ENCODE measurements around the gene DHCR24.
"Not testable (repeated sequence)": the region's sequence is repeated elsewhere in the genome, so short reads cannot be mapped to it uniquely, and the experiment has no call there.

The DHCR24 gene

DNA sequence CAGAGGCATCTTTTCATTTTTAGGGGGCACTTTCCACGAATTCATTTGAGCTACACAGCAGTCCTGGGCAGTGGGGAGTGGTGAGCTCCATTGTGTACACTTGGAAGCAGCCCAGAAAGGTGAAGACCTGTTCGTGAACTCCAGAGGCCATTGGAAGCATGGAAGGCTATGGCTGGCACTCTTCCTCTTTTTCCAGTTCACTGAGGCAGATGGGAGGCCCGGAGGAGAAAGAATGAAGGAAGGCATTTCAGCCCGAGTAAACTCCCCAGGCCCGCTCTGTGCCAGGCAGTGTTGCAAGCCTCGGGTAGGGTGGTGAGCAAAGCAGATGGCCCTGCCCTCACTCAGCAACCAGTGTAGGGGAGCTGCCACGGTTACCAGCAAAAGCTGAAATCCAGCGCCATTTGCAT is 673 bp upstream of the DHCR24 start:
- DNase-seq (ENCODE audit: low spot score) = no peak

DNA sequence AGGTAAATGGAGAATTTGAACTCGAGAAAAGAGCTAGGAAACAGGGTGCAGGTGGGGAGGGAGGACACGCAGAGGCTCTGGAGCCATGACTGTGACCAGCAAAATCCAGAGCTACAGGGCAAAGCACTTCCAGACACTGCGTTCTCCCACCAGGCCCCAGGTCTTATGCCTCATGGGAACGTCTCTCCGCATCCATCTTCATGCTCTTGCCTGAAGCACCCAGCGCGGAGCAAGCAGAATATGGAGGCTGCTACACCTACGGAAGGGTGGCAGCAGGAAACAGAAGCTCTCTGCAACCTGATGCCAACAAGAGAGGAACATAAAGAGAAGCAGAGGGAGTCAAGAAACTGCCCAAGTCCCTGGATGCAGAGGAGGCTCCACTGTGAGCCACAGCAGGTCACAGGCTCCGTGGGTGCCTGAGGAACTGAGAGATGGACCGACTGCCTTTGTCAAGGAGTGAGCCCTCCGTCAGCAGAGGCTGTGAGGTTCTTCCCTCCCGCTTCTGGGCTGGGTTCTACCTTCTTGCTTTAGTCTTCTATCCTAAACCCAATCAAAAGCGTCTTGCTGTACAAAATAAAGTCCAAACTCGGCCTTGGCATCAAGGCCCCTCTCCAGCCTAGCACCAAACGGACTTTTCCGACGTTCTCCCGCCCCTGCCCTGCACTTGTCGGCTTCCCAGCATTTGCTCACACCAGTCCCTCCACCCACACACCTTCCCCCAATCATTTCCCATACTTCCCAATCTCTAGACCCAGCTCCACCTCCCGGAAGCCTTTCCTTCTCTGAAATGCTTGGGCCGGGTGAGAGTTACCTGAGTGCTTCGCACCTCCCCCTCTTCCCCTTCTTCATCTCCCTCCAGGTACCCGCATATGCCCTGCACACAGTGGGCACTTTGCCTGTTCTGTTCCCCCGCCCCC is 930 bp downstream of the DHCR24 start:
- DNase-seq (ENCODE audit: low spot score) = no peak

DNA sequence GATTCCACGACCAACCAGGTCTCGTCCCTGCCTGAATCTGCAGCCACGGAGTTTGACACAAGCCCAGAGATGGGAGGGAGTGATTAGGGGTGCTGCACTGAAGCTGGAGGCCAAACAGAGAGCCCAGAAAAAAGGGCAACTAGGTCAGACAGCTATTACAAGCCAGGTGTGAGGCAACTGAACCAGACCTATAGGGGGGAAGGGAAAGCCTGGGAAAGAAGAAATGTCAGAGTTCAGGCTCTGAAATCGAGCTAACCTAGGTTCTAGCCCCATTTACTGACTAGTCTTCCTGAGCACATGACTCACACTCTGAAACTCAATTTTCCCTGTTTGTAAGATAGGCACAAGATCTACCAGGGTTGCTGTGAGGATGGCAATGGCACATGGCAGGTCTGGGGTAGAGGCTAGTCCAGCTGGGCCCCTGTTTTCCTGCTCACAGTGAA is 1.7 kb downstream of the DHCR24 start:
- DNase-seq (ENCODE audit: low spot score) = no peak

DNA sequence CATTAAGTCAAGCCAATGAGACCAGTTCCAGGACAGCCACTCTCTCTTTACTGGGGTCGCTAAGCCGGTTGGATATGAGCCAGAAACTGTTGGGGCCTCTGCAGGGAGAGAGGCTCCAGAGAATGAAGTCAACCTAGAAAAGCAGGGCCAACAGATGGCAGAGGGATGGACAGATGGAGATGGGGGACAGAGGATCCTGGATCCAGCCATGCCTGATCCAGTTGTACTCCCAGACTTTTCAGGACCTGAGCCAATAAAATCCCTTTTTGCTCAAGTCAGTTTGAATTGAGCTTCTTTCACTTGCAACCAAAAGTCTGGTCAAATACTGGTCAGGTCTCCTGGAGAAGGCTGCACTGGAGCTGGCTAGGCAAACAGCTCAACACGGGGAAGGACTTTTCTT is 2.2 kb downstream of the DHCR24 start:
- no peak for DNase-seq (ENCODE audit: low spot score)

DNA sequence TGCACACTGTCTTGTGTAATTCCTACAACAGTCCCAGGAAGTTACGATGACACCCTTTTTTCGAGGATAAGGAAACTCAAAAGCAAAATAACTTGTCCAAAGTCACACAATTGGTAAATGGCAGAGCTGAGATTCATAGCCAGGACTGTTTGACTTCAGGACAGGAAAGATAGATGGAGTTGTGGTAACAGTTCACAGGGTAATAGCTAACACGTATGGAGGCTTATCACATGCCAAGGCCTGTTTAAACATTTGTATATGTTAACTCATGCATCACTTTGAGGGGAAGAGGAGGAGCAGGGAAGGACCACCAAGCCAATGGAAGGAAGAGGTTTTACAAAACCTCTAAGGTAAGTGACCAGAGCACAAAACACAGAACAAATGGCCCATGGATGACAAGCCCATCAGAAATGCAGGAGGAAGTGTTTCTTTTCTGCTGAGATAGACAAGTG is 2.8 kb downstream of the DHCR24 start:
- no peak for DNase-seq (ENCODE audit: low spot score)

DNA sequence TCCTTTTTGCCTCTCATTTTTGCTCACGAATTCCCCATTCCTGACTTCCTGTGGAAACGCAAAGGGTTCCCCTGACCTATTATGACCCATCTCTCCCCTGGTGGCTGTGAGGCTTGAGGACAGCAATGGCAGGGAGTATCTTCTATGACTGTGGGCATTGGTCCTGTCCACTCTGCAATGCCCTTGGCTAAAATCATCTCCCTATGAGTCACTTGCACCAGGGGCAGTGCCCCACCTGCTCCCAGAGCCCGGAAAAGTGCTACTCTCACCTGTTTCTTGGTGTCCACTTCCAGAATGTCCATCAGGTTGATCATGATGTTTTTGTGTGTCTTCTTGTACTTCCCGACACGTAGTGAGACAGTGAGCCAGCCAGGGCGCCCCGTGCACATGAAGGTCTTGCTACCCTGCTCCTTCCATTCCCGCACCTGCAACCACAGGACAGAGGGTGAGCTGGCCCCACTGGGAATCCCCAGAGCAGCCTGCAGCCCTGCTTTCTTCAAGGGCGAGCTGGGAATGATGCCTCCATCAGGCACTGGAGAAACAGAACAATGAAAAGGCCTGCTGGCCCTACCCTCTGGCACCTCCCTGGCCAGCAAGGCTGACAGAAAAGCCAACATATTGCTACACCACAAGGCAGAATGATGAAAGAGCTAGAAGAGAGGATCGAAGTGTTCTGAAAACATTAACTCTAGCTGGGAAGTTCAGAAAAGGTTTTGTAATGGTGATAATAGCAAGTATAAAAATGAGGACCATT is 3.5 kb downstream of the DHCR24 start:
- DNase-seq (ENCODE audit: low spot score) = no peak

DNA sequence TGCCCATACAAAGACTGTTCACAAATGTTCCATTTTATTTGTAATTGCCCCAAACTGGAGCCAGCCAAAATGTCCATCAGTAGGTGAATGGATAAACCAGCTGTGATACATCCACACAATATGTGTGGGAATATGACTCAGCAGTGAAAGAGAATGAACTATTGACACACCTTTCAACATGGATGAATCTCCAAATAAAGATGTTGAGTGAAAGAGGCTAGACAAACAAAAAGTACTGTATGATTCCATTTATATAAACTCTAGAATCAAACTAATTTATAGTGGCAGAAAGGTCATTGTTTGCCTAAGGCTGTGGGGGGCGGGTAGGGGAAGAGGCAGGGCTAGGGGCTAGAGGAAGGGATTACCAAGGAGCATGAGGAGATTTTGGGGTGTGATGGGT is 4.5 kb downstream of the DHCR24 start:
- DNase-seq (ENCODE audit: low spot score) = no peak

DNA sequence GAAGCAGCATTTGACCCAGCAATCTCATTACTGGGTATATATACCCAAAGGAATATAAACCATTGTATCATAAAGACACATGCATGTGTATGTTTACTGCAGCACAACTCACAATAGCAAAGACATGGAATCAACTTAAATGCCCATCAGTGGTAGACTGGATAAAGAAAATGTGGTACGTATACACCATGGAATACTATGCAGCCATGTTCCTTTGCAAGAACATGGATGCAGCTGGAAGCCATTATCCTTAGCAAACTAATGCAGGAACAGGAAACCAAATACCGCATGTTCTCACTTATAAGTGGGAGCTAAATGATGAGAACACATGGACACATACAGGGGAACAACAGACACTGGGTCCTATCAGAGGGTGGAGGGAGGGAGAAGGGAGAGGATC is 5.4 kb downstream of the DHCR24 start:
- DNase-seq (ENCODE audit: low spot score) = not testable (repeated sequence)

DNA sequence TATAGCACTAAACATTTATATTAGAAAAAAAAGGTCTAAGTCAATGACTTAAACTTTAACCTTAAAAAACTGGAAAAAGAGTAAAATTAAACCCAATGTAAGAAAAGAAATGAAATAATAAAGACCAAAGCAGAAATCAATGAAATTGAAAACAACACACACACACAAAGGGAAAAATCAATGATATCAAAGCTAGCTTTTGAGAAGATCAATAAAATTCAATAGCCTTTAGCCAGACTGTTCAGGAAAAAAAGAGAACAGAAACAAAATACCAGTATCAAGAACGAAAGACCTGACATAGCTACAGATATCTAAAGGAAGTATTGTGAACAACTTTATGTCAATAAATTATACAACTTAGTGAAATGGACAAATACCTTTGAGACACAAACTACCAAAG is 7.1 kb downstream of the DHCR24 start:
- no peak for DNase-seq (ENCODE audit: low spot score)

DNA sequence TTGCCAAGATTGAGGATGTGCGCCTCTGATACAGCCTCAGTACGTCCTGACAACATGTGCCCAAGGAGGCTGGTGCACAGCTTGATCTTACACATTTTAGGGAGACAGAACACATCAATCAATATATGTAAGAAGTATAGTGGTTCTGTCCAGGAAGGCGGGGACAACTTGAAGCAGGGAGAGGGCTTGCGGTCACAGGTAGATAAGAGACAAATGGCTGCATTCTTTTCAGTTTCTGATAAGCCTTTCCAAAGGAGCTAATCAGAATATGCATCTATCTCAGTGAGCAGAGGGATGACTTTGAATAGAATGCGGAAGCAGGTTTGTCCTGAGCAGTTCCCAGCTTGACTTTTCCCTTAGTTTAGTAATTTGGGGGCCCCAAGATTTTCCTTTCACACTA is 10.2 kb downstream of the DHCR24 start:
- no peak for DNase-seq (ENCODE audit: low spot score)

DNA sequence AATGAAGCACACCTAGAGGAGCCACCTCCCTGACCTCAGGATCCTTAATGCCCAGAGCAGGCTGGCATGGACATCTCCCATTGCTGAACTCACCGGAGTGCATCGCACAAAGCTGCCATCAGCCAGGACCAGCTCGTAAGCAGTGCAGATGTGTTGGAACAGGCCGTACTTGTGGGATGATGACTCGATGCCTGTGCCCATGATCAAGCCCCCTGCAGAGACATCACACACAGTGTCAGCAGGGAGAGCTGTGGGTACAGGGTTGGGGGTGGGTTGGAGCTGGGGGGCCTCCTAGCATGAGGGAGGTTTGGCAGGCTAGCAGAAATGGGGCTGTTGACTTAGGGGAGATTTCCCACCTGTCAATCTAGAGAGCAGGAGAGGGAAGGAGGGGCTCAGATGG is 12.0 kb downstream of the DHCR24 start:
- no peak for DNase-seq (ENCODE audit: low spot score)

DNA sequence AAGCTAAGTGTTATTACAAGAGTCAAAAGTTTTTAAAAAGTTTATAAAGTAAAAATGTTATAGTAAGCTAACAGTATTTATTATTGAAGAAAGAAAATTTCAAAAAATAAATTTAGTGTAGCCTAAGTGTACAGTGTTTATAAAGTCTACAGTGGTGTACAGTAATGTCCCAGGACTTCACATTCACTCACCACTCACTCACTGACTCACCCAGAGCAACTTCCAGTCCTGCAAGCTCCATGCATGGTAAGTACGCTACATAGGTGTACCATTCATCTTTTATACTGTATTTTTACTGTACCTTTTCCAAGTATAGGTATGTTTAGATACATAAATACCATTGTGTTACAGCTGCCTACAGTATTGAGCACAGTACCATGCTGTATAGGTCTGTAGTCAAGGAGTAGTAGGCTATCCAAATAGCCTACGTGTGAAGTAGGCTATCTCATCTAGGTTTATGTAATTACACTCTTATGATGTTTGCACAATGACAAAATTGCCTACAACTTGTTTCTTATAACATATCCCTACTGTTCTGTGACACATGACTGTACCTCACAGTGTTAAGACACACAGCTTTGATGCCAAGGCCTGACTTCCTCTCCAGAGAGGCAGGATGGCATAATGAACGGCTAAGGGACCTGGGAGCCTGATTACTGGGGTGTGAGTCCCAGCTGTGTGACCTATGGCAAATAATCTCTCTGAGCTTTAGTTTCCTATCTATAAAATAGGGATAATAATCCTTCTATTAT is 12.7 kb downstream of the DHCR24 start:
- no peak for DNase-seq (ENCODE audit: low spot score)

DNA sequence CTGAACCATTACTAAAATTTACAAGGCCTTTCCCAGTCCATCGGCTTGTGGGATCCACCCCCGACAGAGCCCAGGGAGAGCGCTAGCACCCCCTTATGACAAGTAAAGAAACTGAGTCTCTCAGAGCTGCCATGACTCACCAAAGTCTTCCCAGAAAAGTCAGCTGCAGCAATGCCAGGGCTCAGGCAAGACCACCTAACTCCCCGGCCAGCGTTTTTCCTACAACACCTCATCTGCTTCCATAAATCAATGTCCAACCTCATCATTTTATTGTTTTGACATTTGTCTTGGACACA is 15.0 kb downstream of the DHCR24 start:
- DNase-seq (ENCODE audit: low spot score) = no peak

DNA sequence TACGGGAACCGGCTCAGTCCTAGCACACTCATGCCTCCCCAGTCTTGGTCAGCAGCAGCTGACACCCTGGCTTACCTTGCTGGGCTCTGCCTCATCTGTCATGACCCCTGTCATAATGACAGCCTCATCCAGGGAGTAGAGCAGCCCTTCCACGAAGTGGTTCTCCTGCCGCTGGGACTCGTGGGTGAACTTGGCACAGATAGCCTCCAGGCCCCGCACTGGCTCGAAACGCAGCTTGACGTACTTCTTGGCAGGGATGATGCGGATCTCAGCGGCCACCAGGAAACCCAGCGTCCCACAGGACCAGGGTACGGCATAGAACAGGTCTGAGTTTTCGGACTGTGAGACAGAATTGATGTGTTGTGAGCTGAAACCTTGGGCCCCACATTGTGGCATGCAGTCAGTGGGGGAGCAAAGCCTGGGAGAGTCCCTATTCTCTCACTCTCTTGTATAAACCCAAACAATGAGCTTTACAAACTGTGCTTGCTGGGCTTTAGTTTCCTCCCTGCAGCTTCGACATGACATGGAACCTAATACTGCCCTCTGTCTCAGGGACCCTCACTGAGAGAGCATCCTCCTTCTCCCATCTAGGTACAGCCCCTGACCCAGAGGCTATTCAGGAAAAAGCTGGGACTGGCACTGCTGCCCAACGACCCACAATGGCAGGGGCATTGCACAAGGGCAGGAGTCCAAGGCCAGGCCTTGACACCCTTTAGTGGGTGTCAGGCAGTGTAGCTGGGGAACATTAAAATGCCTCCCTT is 15.5 kb downstream of the DHCR24 start:
- no peak for DNase-seq (ENCODE audit: low spot score)

DNA sequence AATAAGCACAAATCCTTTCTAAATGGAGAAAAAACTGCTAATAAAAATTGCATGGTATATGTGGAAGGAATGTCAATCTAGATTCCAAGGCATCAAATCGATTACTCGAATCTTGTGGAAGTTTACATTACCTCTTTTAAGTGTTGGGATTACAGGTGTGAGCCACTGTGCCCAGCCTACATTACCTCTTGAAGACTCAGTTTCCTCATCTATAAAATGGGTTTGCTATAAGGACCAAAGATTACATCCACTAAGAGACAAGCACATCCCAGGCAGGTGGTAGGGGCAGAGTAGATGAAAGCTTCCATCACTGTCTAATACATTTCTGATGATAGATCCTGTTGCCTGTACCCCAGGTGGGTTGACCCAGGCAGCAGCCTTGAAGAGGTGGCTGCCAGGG is 16.1 kb downstream of the DHCR24 start:
- no peak for DNase-seq (ENCODE audit: low spot score)

DNA sequence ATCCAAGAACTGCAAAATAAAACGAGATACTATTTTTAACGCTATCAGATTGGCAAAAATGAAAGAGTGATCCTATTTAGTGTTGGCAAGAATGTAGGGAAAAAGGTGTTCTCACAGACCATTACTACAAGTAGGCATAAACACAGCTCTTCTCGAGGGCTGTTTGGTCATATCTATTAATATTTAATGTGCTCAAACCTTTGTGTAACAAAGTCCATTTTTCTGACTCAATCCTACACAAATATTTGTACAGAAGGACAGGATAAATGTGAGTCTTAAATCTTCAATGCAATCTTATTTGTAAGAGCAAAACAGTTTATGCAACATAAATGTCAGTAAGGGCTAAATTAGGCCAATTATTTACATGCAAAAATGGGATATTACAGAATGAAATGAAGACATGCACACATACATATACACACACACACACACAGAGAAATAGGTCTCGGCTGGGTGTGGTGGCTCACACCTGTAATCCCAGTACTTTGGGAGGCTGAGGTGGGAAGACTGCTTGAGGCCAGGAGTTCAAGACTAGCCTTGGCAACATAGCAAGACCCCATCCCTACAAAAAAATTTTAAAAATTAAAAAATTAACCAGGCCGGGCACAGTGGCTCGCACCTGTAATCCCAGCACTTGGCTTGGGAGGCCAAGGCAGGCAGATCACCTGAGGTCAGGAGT is 17.7 kb downstream of the DHCR24 start:
- no peak for DNase-seq (ENCODE audit: low spot score)

DNA sequence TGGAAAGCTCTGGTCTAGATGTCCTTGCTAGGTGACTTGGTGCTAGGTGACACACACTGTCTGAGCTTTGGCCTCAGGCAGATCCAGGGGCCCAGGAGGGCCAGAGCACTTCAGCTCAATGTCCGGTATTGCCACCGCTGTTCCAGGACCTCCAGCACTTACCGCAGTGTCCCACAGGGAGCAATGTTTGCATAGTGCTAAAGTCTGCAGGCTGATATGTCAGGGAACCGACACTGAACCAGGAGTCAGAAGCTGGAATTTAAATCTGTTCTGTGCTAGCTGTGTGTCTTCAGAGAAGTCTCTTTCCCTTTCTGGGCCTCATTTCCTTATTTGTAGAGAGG is 19.3 kb downstream of the DHCR24 start:
- no peak for DNase-seq (ENCODE audit: low spot score)

DNA sequence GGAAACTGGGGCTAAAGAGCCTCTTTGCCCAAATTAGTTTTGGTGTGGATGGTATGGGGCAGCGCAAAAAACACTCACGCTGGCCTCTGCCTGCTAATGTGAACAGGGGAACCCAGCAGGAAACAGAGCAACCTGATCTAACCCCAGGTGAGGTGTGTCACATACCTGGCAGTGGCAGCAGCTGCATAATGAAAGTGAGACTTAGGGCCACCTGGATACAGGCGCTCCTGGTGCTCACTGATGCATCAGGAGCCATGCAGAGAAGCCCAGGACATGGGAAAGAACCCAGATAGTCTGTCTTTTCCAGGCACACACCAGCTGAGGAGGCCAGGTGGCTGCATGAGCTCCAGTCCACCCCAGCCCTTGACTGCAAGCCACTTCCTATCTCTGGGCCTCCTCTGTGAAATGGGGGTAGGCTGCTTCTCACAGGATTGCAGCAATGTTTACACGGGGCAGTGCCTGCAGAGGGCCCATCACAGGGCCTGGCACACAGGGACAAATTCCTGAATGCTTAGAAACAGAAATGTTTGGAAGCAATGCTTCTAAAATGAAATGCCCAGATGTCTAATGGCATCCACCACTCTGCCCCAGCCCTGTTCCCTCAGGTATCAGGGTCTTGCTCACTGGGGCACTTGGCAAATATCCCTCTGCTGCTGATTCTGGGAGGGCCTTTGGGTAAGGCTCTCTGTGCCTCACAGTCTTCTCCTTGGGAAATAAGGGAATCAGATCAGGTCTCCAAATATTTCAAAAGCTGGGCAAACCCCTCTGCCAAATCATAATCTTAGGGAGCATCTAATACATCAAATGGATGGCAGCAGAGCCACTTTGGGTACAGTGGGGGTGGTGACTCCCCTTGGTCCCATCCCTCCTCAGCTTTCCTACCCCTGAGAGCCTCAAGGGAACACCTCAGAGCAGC is 19.9 kb downstream of the DHCR24 start:
- no peak for DNase-seq (ENCODE audit: low spot score)

DNA sequence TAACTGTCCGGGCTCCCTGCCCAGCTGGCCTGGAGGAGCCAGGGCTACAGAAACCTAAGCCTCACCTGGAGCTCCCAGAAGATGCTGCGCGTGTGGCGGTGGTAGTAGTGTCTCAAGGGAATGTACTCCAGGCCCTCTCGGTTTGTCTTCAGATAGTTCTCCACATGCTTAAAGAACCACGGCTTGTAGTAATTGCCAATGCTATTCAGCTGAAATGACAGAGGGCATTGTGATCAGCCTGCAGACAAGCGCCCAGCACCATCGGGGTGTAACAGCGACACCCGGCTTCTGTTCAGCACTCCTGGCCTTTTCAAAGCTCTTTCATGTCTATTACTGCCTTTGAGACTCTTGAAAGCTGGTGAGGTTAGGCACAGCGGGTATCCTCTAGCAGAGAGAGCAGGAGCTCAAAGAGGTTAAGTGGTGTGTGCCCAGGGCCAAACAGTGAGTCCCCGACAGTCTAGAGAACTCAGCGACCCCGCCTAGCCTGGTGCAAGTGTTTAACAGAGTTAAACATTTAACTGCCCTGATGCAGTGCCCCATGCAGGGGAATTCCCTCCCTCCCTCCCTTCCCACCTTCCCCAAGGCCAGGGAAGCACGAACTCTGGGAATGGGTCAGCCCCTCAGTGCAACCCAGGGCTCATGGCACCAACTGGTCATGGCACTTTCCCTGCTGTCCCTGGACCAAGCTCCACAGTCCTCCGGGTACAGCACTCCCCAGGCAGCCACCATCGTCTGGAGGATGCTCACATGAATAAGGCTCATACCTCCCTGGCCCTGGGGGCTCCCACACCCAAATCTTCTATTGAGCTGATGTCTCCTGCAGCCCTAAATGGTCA is 21.5 kb downstream of the DHCR24 start:
- no peak for DNase-seq (ENCODE audit: low spot score)
